GM10248 (cell line): Measurements from ENCODE around the gene ATP10B.

Source experiments
- CTCF ChIA-PET: fragments of 300-600 bp; sonication (Branson Sonifier 250); formaldehyde crosslinking; extraction: SDS; loops from one replicate; lab custom pipeline; 2021; ENCODE audit warnings: antibody characterized with exemption; lab: Yijun Ruan, JAX
- POLR2A ChIA-PET: fragments of 350-650 bp; sonication (Branson Sonifier 250); formaldehyde crosslinking; extraction: SDS; loops from one replicate; lab custom pipeline; 2020; ENCODE audit warnings: antibody characterized with exemption; lab: Yijun Ruan, JAX
- DNase-seq: peaks from one replicate; pipeline ENCODE4 v3.0.0; 2012; ENCODE audit errors: extremely low spot score
- CTCF ChIP-seq: IDR thresholded peaks from 2 replicates; pipeline ENCODE4 v1.5.1; 2012; ENCODE audit warnings: mild to moderate bottlenecking, low read depth; ENCODE audit errors: extremely low read depth, missing control alignments, control extremely low read depth

Gene ATP10B

GRCh38 chr5:160699301-160699700 lies 152.7 kb downstream of the ATP10B start:
- DNase-seq = no peak
- POLR2A ChIA-PET = no interaction called here
- CTCF ChIA-PET = interaction anchor here (0.8 to 0.9 kb wide), 2 partner anchors 23 to 88 kb away, joined by 3 read pairs; no protein-coding TSS in a partner anchor
- no peak for TF ChIP-seq CTCF

- ChIA-PET CTCF (no interaction called here), POLR2A (no interaction called here)
- TF ChIP-seq CTCF = no peak
- no peak for DNase-seq
These were observed 154.7 kb downstream of the ATP10B start for GRCh38 chr5:160697281-160697680.

- no peak for DNase-seq
- ChIA-PET POLR2A (no interaction called here), CTCF (no interaction called here)
- no peak for TF ChIP-seq CTCF
These were observed 157.1 kb downstream of the ATP10B start for GRCh38 chr5:160694896-160695295.

GRCh38 chr5:160693831-160694465 lies 158.1 kb downstream of the ATP10B start:
- ChIA-PET POLR2A (no interaction called here), CTCF (no interaction called here)
- no peak for TF ChIP-seq CTCF
- no peak for DNase-seq

- POLR2A ChIA-PET = no interaction called here
These were observed 159.7 kb downstream of the ATP10B start for GRCh38 chr5:160692271-160692670.

GRCh38 chr5:160685695-160686094 lies 166.3 kb downstream of the ATP10B start:
- TF ChIP-seq CTCF = no peak
- CTCF ChIA-PET = no interaction called here
- POLR2A ChIA-PET = no interaction called here
- peak; percentile 39 for DNase-seq

More at GRCh38 chr5:160692271-160692670, 159.7 kb downstream of the ATP10B start:
- TF ChIP-seq CTCF = no peak
- no peak for DNase-seq
- CTCF ChIA-PET = no interaction called here

- no peak for TF ChIP-seq CTCF
- POLR2A ChIA-PET = no interaction called here
- CTCF ChIA-PET = no interaction called here
- DNase-seq = no peak
These were observed 166.8 kb downstream of the ATP10B start for GRCh38 chr5:160685219-160685618.
